Lung (tissue), 12 donors: ENCODE results near the gene PKIG. TPM values are rescaled to one million over a fixed set of nuclear protein-coding genes. Genes with fewer than 3 reads are reported as not detected.

Experiments used
- ATAC-seq: fragments of 200-7000 bp; cut with Tn5 transposase; one replicate; pipeline ENCODE4 v1.9.1; 2020; ENCODE audit warnings: moderate number of reproducible peaks; ENCODE audit not compliant: insufficient read depth, low FRiP score
- DNase-seq, 3 donors: peaks; one replicate each; pipeline ENCODE4 v3.0.0-alpha.2; 2013 to 2017
- H3K27ac ChIP-seq, 2 donors: one replicate each; pipeline ENCODE4 v1.5.1; 2013; ENCODE audit warnings: mild to moderate bottlenecking in 2 of 2, moderate library complexity in 2 of 2, control low read depth in 1 of 2, inconsistent platforms in 1 of 2, low read depth in 1 of 2, low read length in 1 of 2
- H3K27me3 ChIP-seq, 3 donors: one replicate each; pipeline ENCODE4 v1.5.1; 2013; ENCODE audit warnings: low read length in 2 of 3; ENCODE audit not compliant: control insufficient read depth in 3 of 3, insufficient read depth in 3 of 3
- H3K36me3 ChIP-seq, 4 donors: one replicate each; pipeline ENCODE4 v1.5.1; 2013; ENCODE audit warnings: low read length in 4 of 4, mild to moderate bottlenecking in 1 of 4, moderate library complexity in 1 of 4; ENCODE audit not compliant: control insufficient read depth in 4 of 4, insufficient read depth in 4 of 4
- H3K4me1 ChIP-seq, 5 donors: one replicate each; pipeline ENCODE4 v1.5.1; 2013; ENCODE audit warnings: low read length in 5 of 5, mild to moderate bottlenecking in 2 of 5, moderate library complexity in 1 of 5; ENCODE audit not compliant: control insufficient read depth in 5 of 5, insufficient read depth in 5 of 5
- H3K4me3 ChIP-seq: one replicate; pipeline ENCODE4 v1.5.1; 2013; ENCODE audit warnings: mild to moderate bottlenecking, control low read depth, moderate library complexity
- H3K9ac ChIP-seq, 2 donors: one replicate each; pipeline ENCODE4 v1.5.1; 2013; ENCODE audit warnings: low read length in 2 of 2, control low read depth in 1 of 2; ENCODE audit not compliant: insufficient read depth in 1 of 2
- H3K9me3 ChIP-seq, 4 donors: one replicate each; pipeline ENCODE4 v1.5.1; 2013; ENCODE audit warnings: low read length in 3 of 4, mild to moderate bottlenecking in 1 of 4, moderate library complexity in 1 of 4; ENCODE audit not compliant: control insufficient read depth in 4 of 4, insufficient read depth in 3 of 4
- WGBS, 2 donors: extraction: QIAGEN DNeasy Blood & Tissue Kit; methylation state at CpG; one replicate each; pipeline ENCODE4 v1.1.7; 2013; 5-methylcytosine and 5-hydroxymethylcytosine counted together
- polyA plus RNA-seq, 2 donors: library from polyadenylated mRNA; stranded (reverse); fragments of 200-250 nt; gene quantifications; one replicate each; pipeline ENCODE4 v1.2.1, GENCODE V29; 2013
- total RNA-seq, 2 donors: library from RNA; depleted of rRNA in 1 of 2; stranded (reverse); fragments of >200 nt in 1 of 2; gene quantifications; one replicate each; pipeline ENCODE4 v1.2.1, GENCODE V29; 2014 to 2021
- TF ChIP-seq, protein P1 (sequence below): IDR thresholded peaks from 2 replicates; pipeline ENCODE4 v1.5.1; 2012; ENCODE audit warnings: mild to moderate bottlenecking; ENCODE audit errors: control extremely low read depth, extremely low read depth
- donor health status: control.
- donor health status: control.
- donor health status: Bipolar disorder and iron deficiency.
- donor health status: healthy.
- donor health status: DM: yes; HTN: yes; CAD: no.

PKIG gene
- total and polyA plus RNA-seq, 4 donors = 45.7 to 67.8 (median 63.0) TPM

- Histone ChIP-seq H3K27me3 (no peaks in the 10 kb centered on the region), H3K4me1 (peaks cover 4 to 10% (median 8%) of the 10 kb centered on the region in 5 donors), H3K9me3 (no peaks in the 10 kb centered on the region), H3K27ac (no peak overlapping the region), H3K36me3 (peaks cover 0 to 1% (median 0%) of the 10 kb centered on the region in 4 donors), H3K4me3 (no peak overlapping the region), H3K9ac (no peak overlapping the region)
- no peak for DNase-seq
- TF ChIP-seq, protein P1, sequence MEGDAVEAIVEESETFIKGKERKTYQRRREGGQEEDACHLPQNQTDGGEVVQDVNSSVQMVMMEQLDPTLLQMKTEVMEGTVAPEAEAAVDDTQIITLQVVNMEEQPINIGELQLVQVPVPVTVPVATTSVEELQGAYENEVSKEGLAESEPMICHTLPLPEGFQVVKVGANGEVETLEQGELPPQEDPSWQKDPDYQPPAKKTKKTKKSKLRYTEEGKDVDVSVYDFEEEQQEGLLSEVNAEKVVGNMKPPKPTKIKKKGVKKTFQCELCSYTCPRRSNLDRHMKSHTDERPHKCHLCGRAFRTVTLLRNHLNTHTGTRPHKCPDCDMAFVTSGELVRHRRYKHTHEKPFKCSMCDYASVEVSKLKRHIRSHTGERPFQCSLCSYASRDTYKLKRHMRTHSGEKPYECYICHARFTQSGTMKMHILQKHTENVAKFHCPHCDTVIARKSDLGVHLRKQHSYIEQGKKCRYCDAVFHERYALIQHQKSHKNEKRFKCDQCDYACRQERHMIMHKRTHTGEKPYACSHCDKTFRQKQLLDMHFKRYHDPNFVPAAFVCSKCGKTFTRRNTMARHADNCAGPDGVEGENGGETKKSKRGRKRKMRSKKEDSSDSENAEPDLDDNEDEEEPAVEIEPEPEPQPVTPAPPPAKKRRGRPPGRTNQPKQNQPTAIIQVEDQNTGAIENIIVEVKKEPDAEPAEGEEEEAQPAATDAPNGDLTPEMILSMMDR = no peak
- WGBS, 2 donors = 83 to 85% methylated on average over 11 of the region's 11 CpGs
- ATAC-seq = no peak
These were observed 55.4 kb downstream of the PKIG start for GRCh38 chr20:44637522-44638372.

GRCh38 chr20:44640522-44640921 lies 58.1 kb downstream of the PKIG start:
- ATAC-seq (no peak), DNase-seq (no peak)
- 83 to 93% methylated on average over 2 of the region's 2 CpGs for WGBS, 2 donors
- Histone ChIP-seq H3K4me1 (peaks cover 4 to 21% (median 15%) of the 10 kb centered on the region in 5 donors), H3K4me3 (no peak overlapping the region), H3K27me3 (no peaks in the 10 kb centered on the region), H3K9me3 (no peaks in the 10 kb centered on the region), H3K9ac (no peak overlapping the region), H3K27ac (no peak overlapping the region), H3K36me3 (no peaks in the 10 kb centered on the region)
- TF ChIP-seq, protein P1 = no peak

DNA sequence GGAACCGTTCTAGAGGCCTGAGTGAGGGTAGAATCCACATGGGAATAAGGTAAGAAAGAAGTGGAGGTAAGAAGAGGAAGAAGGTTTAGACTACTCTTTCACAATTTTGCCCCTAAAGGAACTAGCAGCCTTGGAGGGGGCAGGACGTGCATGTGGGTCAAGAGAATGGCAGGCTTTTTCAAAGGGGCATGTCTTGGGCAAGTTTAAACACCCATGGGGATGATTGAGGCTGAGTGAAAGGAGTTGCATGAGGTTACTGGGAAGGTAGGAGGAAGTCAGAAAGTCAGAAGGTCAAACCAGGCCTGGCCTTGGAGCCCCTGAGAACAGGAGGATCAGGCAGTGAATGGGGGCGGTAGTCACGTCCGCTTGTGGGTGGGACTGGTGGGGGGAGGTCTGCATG lies 58.9 kb downstream of the PKIG start:
- H3K4me3 ChIP-seq = no peak overlapping the region
- no peaks in the 10 kb centered on the region for H3K27me3 ChIP-seq
- TF ChIP-seq, protein P1 = no peak
- ATAC-seq = no peak
- H3K9ac ChIP-seq = no peak overlapping the region
- no peak overlapping the region for H3K27ac ChIP-seq
- H3K36me3 ChIP-seq = no peaks in the 10 kb centered on the region
- 70 to 86% methylated on average over 5 of the region's 5 CpGs for WGBS, 2 donors
- H3K4me1 ChIP-seq = peaks cover 4 to 21% (median 18%) of the 10 kb centered on the region in 5 donors
- DNase-seq = no peak
- no peaks in the 10 kb centered on the region for H3K9me3 ChIP-seq
